ENCODE results near the gene AGAP1. TPM values are rescaled to one million over a fixed set of nuclear protein-coding genes. Genes with fewer than 3 reads are reported as not detected.

The AGAP1 gene
- total RNA-seq, 1 donor from 2014 or later = 20.4 TPM

DNA sequence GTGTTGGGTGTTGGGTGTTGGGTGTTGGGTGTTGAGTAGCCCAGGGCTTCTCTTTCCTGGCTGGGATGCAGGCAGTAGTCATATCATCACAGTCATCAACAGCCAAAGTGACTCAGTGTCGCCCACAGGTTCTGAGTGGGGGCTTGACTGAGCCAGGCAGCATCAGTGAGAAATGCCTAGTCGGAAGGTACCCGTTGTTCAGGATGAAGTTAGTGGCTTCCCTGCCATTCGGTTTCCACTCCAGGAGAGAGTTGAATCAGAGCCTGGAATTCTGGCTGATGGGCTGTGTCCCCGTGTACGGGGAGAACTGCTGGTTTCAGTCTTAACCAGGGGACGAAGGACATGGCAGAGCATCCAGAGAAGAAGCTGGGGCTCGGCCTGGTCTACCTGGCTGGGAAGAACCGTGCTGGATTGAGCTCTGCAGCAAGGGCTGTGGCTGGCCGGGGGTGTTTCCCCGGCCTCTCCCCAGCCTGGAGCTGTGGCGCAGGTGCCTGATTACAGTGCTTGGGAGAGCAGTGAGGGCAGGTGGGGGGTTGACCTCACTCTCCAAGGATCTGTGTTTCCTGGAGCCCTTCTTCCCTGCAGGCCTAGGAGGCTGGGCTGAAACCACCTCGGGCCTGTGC lies 49.4 kb downstream of the AGAP1 start:
- Mint-ChIP-seq H3K4me3 (no peak overlapping the region), H3K27ac (no peak overlapping the region)

DNA sequence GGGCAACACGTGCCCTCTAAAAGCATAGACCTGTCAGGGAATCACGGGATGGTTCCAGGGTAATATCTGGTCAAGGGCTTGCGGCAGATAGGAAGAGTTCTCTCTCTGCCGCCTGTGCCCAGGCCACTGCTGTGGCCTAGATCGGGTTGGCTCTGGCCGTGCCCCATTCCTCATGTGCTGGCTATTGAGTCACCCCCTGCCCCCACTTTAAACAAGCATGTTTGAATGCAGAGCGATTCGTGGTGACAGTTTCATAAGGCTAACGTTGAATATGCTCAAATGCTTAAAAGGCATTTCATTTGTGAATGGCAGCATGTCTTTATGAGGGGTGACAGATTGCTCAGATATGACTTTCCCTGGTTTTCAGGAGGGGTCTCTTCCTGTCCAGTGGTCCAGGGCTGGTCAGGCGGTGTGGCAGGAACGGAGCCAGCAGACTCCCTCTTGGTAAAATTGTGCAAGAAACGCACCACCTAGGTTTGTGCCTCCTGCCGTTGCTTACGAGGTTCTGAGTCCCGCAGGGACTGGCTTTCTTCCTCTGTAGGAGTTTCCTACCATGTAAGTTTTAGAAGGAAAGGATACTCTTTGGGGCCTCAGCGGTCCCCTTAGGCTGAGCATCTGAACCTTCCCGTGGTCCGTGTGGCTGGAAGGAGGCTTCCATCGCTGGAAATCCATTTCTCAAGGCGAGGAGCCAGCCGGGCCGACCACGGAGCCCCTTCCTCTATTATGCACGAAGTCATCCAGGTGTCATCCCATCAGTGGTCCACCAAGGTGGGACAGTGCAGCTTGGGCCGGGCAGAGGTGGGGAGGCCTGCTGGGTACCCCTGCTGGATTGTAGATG lies 50.2 kb downstream of the AGAP1 start:
- Mint-ChIP-seq H3K4me1 (peaks cover 24% of the 10 kb centered on the region), H3K27me3 (ENCODE audit: insufficient read depth, low read depth) (peaks cover 2% of the 10 kb centered on the region), H3K4me3 (no peak overlapping the region), H3K36me3 (no peaks in the 10 kb centered on the region), H3K9me3 (no peaks in the 10 kb centered on the region), H3K27ac (no peak overlapping the region)
- no peak for DNase-seq (ENCODE audit: low spot score)
- Histone ChIP-seq H3F3A (ENCODE audit: low read depth) (no peaks in the 10 kb centered on the region), H3K4me1 (peaks cover 14% of the 10 kb centered on the region), H3K9me3 (ENCODE audit: low read depth) (no peaks in the 10 kb centered on the region), H3K9ac (no peak overlapping the region), H3K79me2 (ENCODE audit: low read depth) (peaks cover 91% of the 10 kb centered on the region), H2AFZ (replicated peaks) (no peak overlapping the region), H3K27me3 (no peaks in the 10 kb centered on the region), H3K27ac (no peak overlapping the region), H3K4me3 (no peak overlapping the region), H3K4me2 (no peak overlapping the region), H3K36me3 (no peaks in the 10 kb centered on the region), H4K20me1 (ENCODE audit: low read depth) (peaks cover 96% of the 10 kb centered on the region)
- no peak for TF ChIP-seq EZH2 (IDR thresholded peaks at IDR 0.05)
- TF ChIP-seq EZH2phosphoT487 (IDR thresholded peaks at IDR 0.05) = no peak
- TF ChIP-seq, protein P1, sequence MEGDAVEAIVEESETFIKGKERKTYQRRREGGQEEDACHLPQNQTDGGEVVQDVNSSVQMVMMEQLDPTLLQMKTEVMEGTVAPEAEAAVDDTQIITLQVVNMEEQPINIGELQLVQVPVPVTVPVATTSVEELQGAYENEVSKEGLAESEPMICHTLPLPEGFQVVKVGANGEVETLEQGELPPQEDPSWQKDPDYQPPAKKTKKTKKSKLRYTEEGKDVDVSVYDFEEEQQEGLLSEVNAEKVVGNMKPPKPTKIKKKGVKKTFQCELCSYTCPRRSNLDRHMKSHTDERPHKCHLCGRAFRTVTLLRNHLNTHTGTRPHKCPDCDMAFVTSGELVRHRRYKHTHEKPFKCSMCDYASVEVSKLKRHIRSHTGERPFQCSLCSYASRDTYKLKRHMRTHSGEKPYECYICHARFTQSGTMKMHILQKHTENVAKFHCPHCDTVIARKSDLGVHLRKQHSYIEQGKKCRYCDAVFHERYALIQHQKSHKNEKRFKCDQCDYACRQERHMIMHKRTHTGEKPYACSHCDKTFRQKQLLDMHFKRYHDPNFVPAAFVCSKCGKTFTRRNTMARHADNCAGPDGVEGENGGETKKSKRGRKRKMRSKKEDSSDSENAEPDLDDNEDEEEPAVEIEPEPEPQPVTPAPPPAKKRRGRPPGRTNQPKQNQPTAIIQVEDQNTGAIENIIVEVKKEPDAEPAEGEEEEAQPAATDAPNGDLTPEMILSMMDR (IDR thresholded peaks at IDR 0.05) = no peak

More for the DNA sequence above, 49.4 kb downstream of the AGAP1 start:
- Histone ChIP-seq H3F3A (ENCODE audit: low read depth) (no peaks in the 10 kb centered on the region), H3K27ac (no peak overlapping the region), H3K27me3 (no peaks in the 10 kb centered on the region), H3K9ac (no peak overlapping the region), H4K20me1 (ENCODE audit: low read depth) (peaks cover 96% of the 10 kb centered on the region), H3K4me2 (no peak overlapping the region), H3K79me2 (ENCODE audit: low read depth) (peaks cover 93% of the 10 kb centered on the region), H2AFZ (replicated peaks) (no peak overlapping the region), H3K9me3 (ENCODE audit: low read depth) (no peaks in the 10 kb centered on the region), H3K36me3 (no peaks in the 10 kb centered on the region), H3K4me3 (no peak overlapping the region), H3K4me1 (peaks cover 14% of the 10 kb centered on the region)
- peaks cover 30% of the 10 kb centered on the region for H3K4me1 Mint-ChIP-seq
- TF ChIP-seq, protein P1 (IDR thresholded peaks at IDR 0.05) = no peak
- TF ChIP-seq EZH2phosphoT487 (IDR thresholded peaks at IDR 0.05) (no peak), EZH2 (IDR thresholded peaks at IDR 0.05) (no peak)
- no peaks in the 10 kb centered on the region for H3K36me3 Mint-ChIP-seq
- H3K27me3 Mint-ChIP-seq (ENCODE audit: insufficient read depth, low read depth) = peaks cover 2% of the 10 kb centered on the region
- H3K9me3 Mint-ChIP-seq = no peaks in the 10 kb centered on the region
- DNase-seq (ENCODE audit: low spot score) = no peak

DNA sequence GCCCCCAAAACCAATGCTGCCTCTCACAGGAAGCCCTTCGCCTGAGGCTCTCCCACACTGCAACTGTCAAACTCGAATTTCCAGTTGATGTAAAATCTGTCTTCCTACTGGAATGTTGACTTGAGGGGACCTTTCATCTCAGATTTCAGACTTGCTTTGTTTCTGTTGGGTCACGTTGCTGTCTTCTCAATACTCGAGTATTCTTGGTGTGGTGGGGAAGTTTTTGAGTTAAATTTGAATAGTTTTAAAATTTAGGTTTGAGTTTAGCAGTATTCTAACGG lies 50.8 kb downstream of the AGAP1 start:
- H3K4me2 ChIP-seq = no peak overlapping the region
- H3F3A ChIP-seq (ENCODE audit: low read depth) = no peaks in the 10 kb centered on the region
- Mint-ChIP-seq H3K27ac (no peak overlapping the region), H3K36me3 (no peaks in the 10 kb centered on the region), H3K9me3 (no peaks in the 10 kb centered on the region), H3K27me3 (ENCODE audit: insufficient read depth, low read depth) (peaks cover under 1% of the 10 kb centered on the region), H3K4me1 (peaks cover 23% of the 10 kb centered on the region), H3K4me3 (no peak overlapping the region)
- H3K4me1 ChIP-seq = peaks cover 14% of the 10 kb centered on the region
- H3K27me3 ChIP-seq = no peaks in the 10 kb centered on the region
- TF ChIP-seq EZH2phosphoT487 (IDR thresholded peaks at IDR 0.05) (no peak), EZH2 (IDR thresholded peaks at IDR 0.05) (no peak)
- no peaks in the 10 kb centered on the region for H3K9me3 ChIP-seq (ENCODE audit: low read depth)
- H2AFZ ChIP-seq (replicated peaks) = no peak overlapping the region
- no peak for DNase-seq (ENCODE audit: low spot score)
- H3K36me3 ChIP-seq = no peaks in the 10 kb centered on the region
- peaks cover 96% of the 10 kb centered on the region for H4K20me1 ChIP-seq (ENCODE audit: low read depth)
- no peak overlapping the region for H3K9ac ChIP-seq
- H3K4me3 ChIP-seq = no peak overlapping the region
- H3K27ac ChIP-seq = no peak overlapping the region
- H3K79me2 ChIP-seq (ENCODE audit: low read depth) = peaks cover 92% of the 10 kb centered on the region

All from neural progenitor cell (in vitro differentiated cells).